Measurements from ENCODE around the gene RDH8.

Gene RDH8

DNA sequence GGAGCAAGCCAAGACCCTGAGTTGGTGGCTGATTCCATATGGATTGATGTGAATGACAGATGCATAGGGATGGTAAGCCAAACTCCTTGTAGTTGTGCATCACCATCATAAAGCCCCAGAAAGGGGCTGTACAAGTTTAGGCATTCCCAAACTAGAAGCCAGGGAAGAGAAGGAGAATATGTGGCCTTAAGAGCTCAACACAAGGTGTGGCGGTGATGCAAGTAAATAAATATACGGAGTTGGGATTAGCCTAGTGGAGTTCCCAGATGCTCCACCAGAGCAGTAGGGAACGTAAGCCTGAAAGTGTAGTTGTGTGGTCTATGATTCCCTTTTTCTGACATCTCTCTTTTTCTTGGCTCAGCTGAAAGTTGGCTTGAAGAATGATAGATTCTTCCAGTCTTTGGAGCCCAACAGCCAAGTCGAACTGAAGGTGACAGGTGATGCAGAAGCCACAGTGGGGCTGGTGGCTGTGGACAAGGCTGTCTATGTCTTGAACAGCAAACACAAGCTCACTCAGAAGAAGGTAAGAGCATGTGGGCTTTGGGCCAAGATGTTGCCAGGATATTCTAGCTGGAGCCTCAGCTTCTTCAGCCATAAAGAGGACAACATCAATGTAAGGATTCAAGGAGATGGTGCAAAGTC is 30.1 kb downstream of the RDH8 start:
- DNase-seq = no peak

DNA sequence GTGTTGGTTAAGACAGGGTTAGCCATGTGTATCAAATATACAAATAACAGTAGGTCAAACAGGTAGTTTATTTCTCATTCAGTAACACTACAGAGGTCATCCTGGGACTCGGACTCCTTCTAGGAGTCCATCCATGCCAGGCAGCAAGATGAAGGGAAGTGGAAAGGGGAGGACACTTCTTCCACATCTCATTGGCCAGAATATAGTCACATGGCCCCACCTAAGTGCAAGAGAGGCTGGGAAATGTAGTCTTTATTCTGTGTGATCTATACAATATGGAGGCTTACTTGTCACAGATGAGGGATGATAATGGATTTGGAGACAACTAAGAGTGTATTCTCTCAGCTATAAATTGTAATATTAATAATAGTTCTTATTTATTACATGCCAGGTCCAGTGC is 31.1 kb downstream of the RDH8 start:
- no peak for DNase-seq

DNA sequence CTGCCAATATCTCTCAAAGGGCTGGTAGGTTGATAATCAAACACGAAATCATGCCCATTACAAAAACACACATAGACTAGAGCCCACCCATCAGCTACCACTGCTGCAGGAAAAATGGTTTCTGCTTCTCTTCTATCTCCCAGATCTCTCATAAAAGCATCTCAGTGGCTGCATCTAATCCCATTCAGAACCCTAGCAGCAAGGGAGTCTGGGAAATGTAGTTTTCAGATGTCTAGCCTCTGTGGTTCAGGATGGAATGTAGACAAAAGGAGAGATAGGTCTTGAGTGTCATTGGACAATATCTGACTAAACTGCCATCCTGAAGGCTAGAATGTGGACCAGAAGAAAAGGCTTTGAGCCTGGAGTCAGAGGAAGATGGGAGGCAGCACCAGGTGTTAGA is 32.1 kb downstream of the RDH8 start:
- DNase-seq = no peak

DNA sequence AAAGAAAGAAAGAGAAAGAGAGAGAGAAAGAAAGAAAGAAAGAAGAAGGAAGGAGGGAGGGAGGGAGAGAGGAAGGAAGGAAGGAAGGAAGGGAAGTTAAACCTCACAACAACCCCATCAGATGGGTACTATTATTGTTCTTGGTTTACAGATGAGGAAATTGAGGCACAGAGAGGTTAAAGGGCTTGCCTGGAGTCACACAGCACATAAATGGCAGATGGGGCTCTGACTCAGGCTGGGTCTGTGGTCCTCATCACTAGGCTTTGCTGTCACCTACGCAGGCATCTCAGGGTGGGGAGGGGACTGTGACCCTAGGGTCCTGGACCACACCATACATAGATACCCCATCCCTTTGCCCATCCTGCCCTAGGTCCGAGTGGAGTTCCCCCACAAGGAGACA is 36.3 kb downstream of the RDH8 start:
- DNase-seq = no peak

DNA sequence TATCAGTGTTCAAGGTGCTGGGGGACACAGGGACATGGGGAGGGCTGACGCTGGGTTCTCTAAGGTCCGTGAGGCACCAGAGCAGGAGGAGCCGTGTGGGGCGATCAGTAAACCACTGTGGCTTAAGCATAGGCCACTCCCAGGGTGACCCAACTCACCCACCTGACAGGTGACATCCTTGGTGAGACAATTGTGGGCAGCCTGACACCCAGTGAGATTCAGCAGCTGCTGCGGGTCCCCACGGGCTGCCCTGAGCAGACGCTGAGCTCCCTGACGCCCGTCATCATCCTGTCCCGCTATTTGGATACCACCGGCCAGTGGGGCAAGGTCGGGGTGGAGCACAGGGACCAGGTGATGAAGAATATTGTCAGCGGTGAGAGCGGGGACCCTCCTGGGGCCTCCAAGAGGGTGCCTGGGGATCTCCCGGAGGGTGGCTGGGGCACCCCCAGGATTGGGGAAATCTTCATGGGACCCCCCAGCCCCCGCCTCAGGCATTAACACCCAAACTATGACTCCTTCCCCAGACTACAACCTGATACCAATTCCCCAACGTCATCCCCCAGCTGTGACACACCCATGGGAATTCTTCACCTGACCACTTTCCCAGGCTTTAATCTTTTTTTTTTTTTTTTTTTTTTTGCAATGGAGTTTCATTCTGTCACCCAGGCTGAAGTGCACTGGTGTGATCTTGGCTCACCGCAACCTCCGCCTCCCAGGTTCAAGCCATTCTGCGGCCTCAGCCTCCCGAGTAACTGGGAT is 39.5 kb downstream of the RDH8 start:
- DNase-seq = no peak

DNA sequence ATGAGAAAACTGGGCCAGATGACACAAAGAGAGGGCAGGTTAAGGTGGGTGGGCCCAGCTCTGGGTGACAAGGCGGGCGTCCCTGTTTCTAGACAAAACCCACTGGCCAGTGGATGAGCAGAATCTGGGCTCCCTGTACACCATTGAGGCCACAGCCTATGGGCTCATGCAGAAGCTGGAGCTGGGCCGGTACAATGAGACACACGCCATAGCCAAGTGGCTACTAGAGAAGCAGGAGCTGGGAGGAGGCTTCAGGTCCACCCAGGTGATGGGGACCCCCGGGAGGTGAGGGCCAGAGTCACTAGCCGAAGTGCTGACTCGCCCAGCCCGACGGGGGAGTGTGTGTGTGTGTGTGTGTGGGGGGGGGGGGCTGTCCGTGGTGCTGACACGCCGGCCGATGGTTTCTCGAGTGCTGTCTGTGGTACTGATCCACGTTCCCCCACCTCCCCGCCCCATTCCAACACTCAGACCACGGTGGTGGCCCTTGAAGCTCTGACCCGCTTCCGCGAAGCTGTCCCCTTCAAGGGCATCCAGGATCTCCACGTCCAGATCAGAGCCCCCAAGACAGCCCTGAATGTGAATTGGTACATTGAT is 48.5 kb downstream of the RDH8 start:
- no peak for DNase-seq

DNA sequence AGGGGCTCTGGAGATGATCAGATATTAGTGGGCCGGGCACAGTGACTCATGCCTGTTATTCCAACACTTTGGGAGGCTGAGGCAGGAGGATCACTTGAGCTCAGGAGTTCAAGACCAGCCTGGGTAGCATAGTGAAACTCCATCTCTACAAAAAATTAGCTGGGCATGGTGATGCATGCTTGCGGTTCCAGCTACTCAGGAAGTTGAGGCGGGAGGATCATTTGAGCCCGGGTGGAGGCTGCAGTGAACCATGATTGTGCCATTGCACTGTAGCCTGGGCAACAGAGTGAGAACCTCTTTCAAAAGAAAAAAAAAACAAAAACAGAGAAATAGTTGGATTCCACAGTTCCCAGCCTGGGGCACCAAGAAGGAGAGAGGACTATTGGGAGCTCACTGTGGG is 54.9 kb downstream of the RDH8 start:
- no peak for DNase-seq

DNA sequence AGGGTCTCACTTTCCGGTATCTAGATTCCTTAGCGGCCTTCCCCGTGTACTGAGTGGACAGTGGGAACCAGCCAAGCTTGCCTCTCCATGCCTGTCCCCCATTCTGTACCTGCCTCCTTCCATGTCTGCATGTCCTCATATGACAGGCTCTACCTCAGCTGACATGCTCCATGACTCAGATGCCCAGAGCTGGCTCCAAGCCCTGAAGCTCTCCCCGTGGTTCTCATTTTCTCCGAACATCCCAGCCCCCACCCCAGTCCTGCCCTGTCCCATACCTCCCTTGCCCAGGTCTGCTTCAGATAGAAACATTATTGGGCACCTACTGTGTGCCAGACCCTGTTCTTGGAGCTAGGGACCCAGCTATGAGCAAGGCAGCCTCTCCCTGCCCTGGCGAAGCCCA is 55.8 kb downstream of the RDH8 start:
- DNase-seq = no peak

DNA sequence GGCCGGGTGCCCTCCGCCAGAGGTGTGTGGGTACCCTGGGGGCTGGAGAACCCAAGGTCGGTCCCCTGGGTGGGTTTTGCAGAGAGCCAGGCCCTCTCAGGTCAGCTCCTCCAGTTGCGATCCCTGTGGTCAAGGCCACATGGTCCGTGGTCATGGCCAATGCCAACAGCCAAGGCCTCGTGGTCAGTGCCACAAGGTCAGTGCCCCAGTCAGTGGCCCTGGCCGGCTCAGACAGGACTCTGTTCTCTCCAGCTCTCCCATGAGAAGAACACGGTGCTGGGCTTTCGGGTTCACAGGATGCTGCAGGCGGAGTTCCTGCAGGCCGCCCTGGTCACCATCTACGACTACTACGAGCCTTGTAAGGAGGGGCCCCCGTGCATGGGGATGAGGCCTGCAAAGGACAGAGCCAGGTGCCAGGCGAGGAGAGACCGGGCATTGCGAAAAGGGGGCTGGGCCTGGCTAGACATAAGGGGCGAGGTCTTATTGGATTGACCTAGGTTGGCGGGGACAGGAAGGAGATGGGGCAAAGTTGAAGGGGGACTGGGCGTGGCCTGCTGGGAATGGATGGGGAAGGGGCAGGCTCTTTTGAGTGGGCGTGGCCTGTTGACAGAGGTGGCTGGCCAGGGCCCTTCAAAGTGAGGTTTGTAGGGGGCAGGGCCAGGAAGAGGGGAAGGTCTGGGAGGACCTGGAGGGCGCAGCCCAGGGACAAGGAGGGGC is 57.6 kb downstream of the RDH8 start:
- DNase-seq = no peak

All from stimulated activated naive CD4-positive, alpha-beta T cell (primary cell).